H9 (cell line): ENCODE data around the gene SKIC2. TPM values are rescaled to one million over a fixed set of nuclear protein-coding genes. Genes with fewer than 3 reads are reported as not detected.

Experiments used
- DNase-seq: peaks from one replicate; pipeline ENCODE4 v3.0.0-alpha.2; 2017
- H2AFZ ChIP-seq: one replicate; pipeline ENCODE4 v1.6.1; 2013; ENCODE audit warnings: mild to moderate bottlenecking, low read length, control low read depth, moderate library complexity
- H2AK5ac ChIP-seq: 2 replicates; pipeline ENCODE4 v1.6.1; 2013; ENCODE audit warnings: low read length, control low read depth, mixed read lengths; ENCODE audit not compliant: insufficient read length
- H2BK120ac ChIP-seq: one replicate; pipeline ENCODE4 v1.6.1; 2013; ENCODE audit warnings: low read depth, mild to moderate bottlenecking, low read length, control low read depth, inconsistent platforms; ENCODE audit not compliant: poor library complexity, severe bottlenecking
- H2BK12ac ChIP-seq: 2 replicates; pipeline ENCODE4 v1.6.1; 2013; ENCODE audit warnings: low read length, control low read depth, mixed read lengths, low read depth; ENCODE audit not compliant: insufficient read length
- H2BK15ac ChIP-seq: 2 replicates; pipeline ENCODE4 v1.6.1; 2013; ENCODE audit warnings: low read depth, low read length, control low read depth
- H2BK20ac ChIP-seq: one replicate; pipeline ENCODE4 v1.6.1; 2013; ENCODE audit warnings: low read depth, mild to moderate bottlenecking, low read length, control low read depth, inconsistent platforms; ENCODE audit not compliant: poor library complexity, severe bottlenecking
- H2BK5ac ChIP-seq: 2 replicates; pipeline ENCODE4 v1.6.1; 2013; ENCODE audit warnings: low read length, control low read depth, mixed read lengths; ENCODE audit not compliant: insufficient read length
- H3K14ac ChIP-seq: 2 replicates; pipeline ENCODE4 v1.6.1; 2013; ENCODE audit warnings: low read length, control low read depth; ENCODE audit not compliant: insufficient read depth
- H3K18ac ChIP-seq: 2 replicates; pipeline ENCODE4 v1.6.1; 2013; ENCODE audit warnings: low read depth, mild to moderate bottlenecking, mixed read lengths, low read length, control low read depth; ENCODE audit not compliant: insufficient read length
- H3K23ac ChIP-seq: 2 replicates; pipeline ENCODE4 v1.6.1; 2013; ENCODE audit warnings: low read length, control low read depth, mixed read lengths, low read depth; ENCODE audit not compliant: insufficient read length
- H3K23me2 ChIP-seq: 2 replicates; pipeline ENCODE4 v1.6.1; 2013; ENCODE audit warnings: low read depth, mild to moderate bottlenecking, mixed read lengths, low read length, control low read depth; ENCODE audit not compliant: insufficient read length, poor library complexity, severe bottlenecking
- H3K27ac ChIP-seq: 2 replicates; pipeline ENCODE4 v1.5.1; 2013; ENCODE audit warnings: low read length, control low read depth, mixed read lengths, low read depth; ENCODE audit not compliant: insufficient read length
- H3K27me3 ChIP-seq: 2 replicates; pipeline ENCODE4 v1.6.1; 2013; ENCODE audit warnings: low read length, control low read depth, inconsistent platforms; ENCODE audit not compliant: insufficient read depth
- H3K4ac ChIP-seq: 2 replicates; pipeline ENCODE4 v1.6.1; 2013; ENCODE audit warnings: low read depth, mild to moderate bottlenecking, control low read depth, inconsistent platforms, low read length, moderate library complexity
- H3K4me1 ChIP-seq: 2 replicates; pipeline ENCODE4 v1.6.1; 2013; ENCODE audit warnings: low read length, control low read depth, inconsistent platforms; ENCODE audit not compliant: insufficient read depth
- H3K4me2 ChIP-seq: 2 replicates; pipeline ENCODE4 v1.6.1; 2013; ENCODE audit warnings: low read length, control low read depth, mixed read lengths; ENCODE audit not compliant: insufficient read length, insufficient read depth
- H3K56ac ChIP-seq: 2 replicates; pipeline ENCODE4 v1.6.1; 2013; ENCODE audit warnings: low read depth, mild to moderate bottlenecking, mixed read lengths, low read length, control low read depth; ENCODE audit not compliant: insufficient read length
- H3K79me1 ChIP-seq: 2 replicates; pipeline ENCODE4 v1.6.1; 2013; ENCODE audit warnings: low read depth, mild to moderate bottlenecking, moderate library complexity, low read length, control low read depth, inconsistent platforms; ENCODE audit not compliant: insufficient read depth, poor library complexity, severe bottlenecking
- H3K79me2 ChIP-seq: 2 replicates; pipeline ENCODE4 v1.6.1; 2013; ENCODE audit warnings: low read length, control low read depth, inconsistent platforms; ENCODE audit not compliant: insufficient read depth
- H3K9ac ChIP-seq: 2 replicates; pipeline ENCODE4 v1.6.1; 2013; ENCODE audit warnings: low read length, control low read depth, mixed read lengths; ENCODE audit not compliant: insufficient read length; ENCODE audit errors: extremely low read depth
- H3K9me3 ChIP-seq: one replicate; pipeline ENCODE4 v1.6.1; 2013; ENCODE audit warnings: low read depth, low read length, inconsistent platforms; ENCODE audit not compliant: control insufficient read depth
- H3T11ph ChIP-seq: one replicate; pipeline ENCODE4 v1.6.1; 2013; ENCODE audit warnings: mild to moderate bottlenecking, low read length, control low read depth, inconsistent platforms
- H4K20me1 ChIP-seq: one replicate; pipeline ENCODE4 v1.6.1; 2013; ENCODE audit not compliant: control insufficient read depth, insufficient read length, insufficient read depth
- H4K5ac ChIP-seq: 2 replicates; pipeline ENCODE4 v1.6.1; 2013; ENCODE audit warnings: low read depth, mild to moderate bottlenecking, mixed read lengths, low read length, control low read depth; ENCODE audit not compliant: insufficient read length
- H4K8ac ChIP-seq: replicated peaks from 2 replicates; pipeline ENCODE4 v1.6.1; 2013; ENCODE audit warnings: low read length, control low read depth, mixed read lengths, low read depth; ENCODE audit not compliant: insufficient read length
- H4K91ac ChIP-seq: 2 replicates; pipeline ENCODE4 v1.6.1; 2013; ENCODE audit warnings: low read depth, mild to moderate bottlenecking, moderate library complexity, mixed read lengths, low read length, control low read depth; ENCODE audit not compliant: insufficient read length
- H3K27ac Mint-ChIP-seq, 3 experiments: 2 replicates in 2 of 3; 3 replicates in 1 of 3; pipeline ENCODE4 v1.8.0; 2020 to 2021; ENCODE audit warnings: mixed read lengths in 3 of 3, mild to moderate bottlenecking in 1 of 3, moderate library complexity in 1 of 3
- H3K27me3 Mint-ChIP-seq: 2 replicates; pipeline ENCODE4 v1.8.0; 2021; ENCODE audit warnings: low read depth, mild to moderate bottlenecking, moderate library complexity, mixed read lengths
- H3K36me3 Mint-ChIP-seq, 3 experiments: 2 replicates in 2 of 3; 3 replicates in 1 of 3; pipeline ENCODE4 v1.8.0; 2020 to 2021; ENCODE audit warnings: low read depth in 3 of 3, mixed read lengths in 3 of 3; ENCODE audit not compliant: insufficient read depth in 1 of 3
- H3K4me1 Mint-ChIP-seq, 2 experiments: 2 replicates each; pipeline ENCODE4 v1.8.0; 2020; ENCODE audit warnings: mixed read lengths in 2 of 2
- H3K4me3 Mint-ChIP-seq, 2 experiments: 2 replicates in 1 of 2; 3 replicates in 1 of 2; pipeline ENCODE4 v1.8.0; 2020 to 2021; ENCODE audit warnings: mild to moderate bottlenecking in 2 of 2, mixed read lengths in 2 of 2, moderate library complexity in 1 of 2
- H3K9me3 Mint-ChIP-seq, 2 experiments: 2 replicates in 1 of 2; 3 replicates in 1 of 2; pipeline ENCODE4 v1.8.0; 2020; ENCODE audit warnings: mild to moderate bottlenecking in 2 of 2, mixed read lengths in 2 of 2, moderate library complexity in 1 of 2
- WGBS: extraction: QIAGEN DNeasy Blood & Tissue Kit; methylation state at CpG from one replicate; pipeline ENCODE4 v1.1.7; 2013; ENCODE audit warnings: missing lambda C conversion rate, low lambda C conversion rate, mixed read lengths; ENCODE audit not compliant: insufficient read length; ENCODE audit errors: extremely low coverage; 5-methylcytosine and 5-hydroxymethylcytosine counted together
- total RNA-seq: library from RNA; stranded (reverse); gene quantifications from 2 replicates; pipeline ENCODE4 v1.2.1, GENCODE V29; 2021
- TF ChIP-seq, protein P1 (sequence below): fragments of 200-600 bp; sonication (generic); conservative IDR thresholded peaks from 3 replicates; pipeline ENCODE4 v1.8.0; 2021; ENCODE audit warnings: antibody characterized with exemption, mild to moderate bottlenecking

SKIC2 gene
- total RNA-seq, 1 experiment from 2014 or later: 86.2 TPM

DNA sequence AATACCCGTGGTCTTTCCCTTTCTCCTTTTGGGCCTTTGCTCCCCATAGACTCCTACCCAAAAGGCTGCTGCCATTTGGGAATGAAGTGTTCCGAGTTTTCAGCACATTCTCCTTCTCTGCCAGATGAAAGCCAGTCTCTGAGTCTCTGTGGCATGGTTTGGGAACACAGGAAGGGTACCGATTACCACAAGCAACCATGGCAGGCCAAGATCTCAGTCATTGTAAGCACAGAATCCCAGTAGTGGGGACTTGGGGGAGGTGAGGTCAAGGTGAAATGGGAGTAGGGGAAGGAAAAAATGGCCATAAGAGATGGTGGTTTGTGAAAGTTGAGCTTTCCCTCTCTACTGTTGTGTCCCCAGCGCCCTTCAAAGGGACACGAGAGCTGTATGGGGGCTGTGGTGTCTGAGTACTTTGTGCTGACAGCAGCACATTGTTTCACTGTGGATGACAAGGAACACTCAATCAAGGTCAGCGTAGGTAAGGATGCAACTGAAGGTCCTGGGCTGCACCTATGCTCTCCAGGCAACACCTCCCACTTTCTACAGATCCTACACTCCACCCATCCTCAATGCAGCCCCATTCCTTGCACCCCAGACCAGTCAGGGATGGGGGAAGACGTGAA lies 8.9 kb upstream of the SKIC2 start:
- Histone ChIP-seq H3K14ac (no peak overlapping the region), H3K23ac (no peak overlapping the region), H3K27me3 (no peaks in the 10 kb centered on the region), H3K18ac (no peak overlapping the region), H3K9ac (no peak overlapping the region), H3K9me3 (no peaks in the 10 kb centered on the region), H3K4me1 (no peaks in the 10 kb centered on the region), H3K56ac (no peak overlapping the region), H2AK5ac (no peak overlapping the region), H2BK12ac (no peak overlapping the region), H3K4me2 (no peak overlapping the region), H3K4ac (no peak overlapping the region), H2BK15ac (no peak overlapping the region), H4K20me1 (peaks cover 2% of the 10 kb centered on the region), H3K27ac (no peak overlapping the region), H2BK20ac (no peak overlapping the region), H3K23me2 (no peaks in the 10 kb centered on the region), H3K79me1 (no peaks in the 10 kb centered on the region), H2BK120ac (no peak overlapping the region), H3K79me2 (no peaks in the 10 kb centered on the region), H2AFZ (no peak overlapping the region), H3T11ph (no peak overlapping the region), H4K8ac (no peak overlapping the region), H4K5ac (no peak overlapping the region), H2BK5ac (no peak overlapping the region), H4K91ac (no peak overlapping the region)
- no peak overlapping the region for H3K4me3 Mint-ChIP-seq
- TF ChIP-seq, protein P1, sequence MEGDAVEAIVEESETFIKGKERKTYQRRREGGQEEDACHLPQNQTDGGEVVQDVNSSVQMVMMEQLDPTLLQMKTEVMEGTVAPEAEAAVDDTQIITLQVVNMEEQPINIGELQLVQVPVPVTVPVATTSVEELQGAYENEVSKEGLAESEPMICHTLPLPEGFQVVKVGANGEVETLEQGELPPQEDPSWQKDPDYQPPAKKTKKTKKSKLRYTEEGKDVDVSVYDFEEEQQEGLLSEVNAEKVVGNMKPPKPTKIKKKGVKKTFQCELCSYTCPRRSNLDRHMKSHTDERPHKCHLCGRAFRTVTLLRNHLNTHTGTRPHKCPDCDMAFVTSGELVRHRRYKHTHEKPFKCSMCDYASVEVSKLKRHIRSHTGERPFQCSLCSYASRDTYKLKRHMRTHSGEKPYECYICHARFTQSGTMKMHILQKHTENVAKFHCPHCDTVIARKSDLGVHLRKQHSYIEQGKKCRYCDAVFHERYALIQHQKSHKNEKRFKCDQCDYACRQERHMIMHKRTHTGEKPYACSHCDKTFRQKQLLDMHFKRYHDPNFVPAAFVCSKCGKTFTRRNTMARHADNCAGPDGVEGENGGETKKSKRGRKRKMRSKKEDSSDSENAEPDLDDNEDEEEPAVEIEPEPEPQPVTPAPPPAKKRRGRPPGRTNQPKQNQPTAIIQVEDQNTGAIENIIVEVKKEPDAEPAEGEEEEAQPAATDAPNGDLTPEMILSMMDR: no peak
- H3K9me3 Mint-ChIP-seq: no peaks in the 10 kb centered on the region
- WGBS: no CpG with 5 or more reads among the region's 7 CpGs
- no peak for DNase-seq
- peak overlapping the region in 1 of 3 experiments; percentile 24; a peak in 1 of 7 replicates for H3K27ac Mint-ChIP-seq
- peaks cover 34% of the 10 kb centered on the region for H3K27me3 Mint-ChIP-seq
- peaks cover 14 to 48% (median 33%) of the 10 kb centered on the region in 3 experiments; a peak in 6 of 7 replicates for H3K36me3 Mint-ChIP-seq
- peaks cover 5 to 8% of the 10 kb centered on the region in 2 experiments; a peak in 3 of 4 replicates for H3K4me1 Mint-ChIP-seq
